T47D (cell line): ENCODE results near the gene FIBP.

Source experiments
- DNase-seq, 2 experiments: peaks; one replicate each; pipeline versions ENCODE4 v3.0.0 to v3.0.0-alpha.2; 2011 to 2012; ENCODE audit warnings: low read depth in 1 of 2, low spot score in 1 of 2
- JUND ChIP-seq: IDR thresholded peaks from 2 replicates; pipeline ENCODE4 v1.6.1; 2012; ENCODE audit warnings: low read depth
- in situ Hi-C: cut with HindIII; loops from 2 replicates; pipeline ENCODE4 v1.10.0; 2016; ENCODE audit warnings: low sequenced_read_pairs, low pct_unique_long_range_greater_than_20kb

Gene FIBP

GRCh38 chr11:65888163-65888814 lies at the start of gene FIBP:
Gene FIBP, minus strand, starts transcription at chr11:65888471. Its CDS starts 53 bp downstream, at chr11:65888418.
- no peak for TF ChIP-seq JUND

GRCh38 chr11:65937766-65938165 lies 49.5 kb upstream of the FIBP start:
- no peak for DNase-seq
- in situ Hi-C loops, result no loop called here
- TF ChIP-seq JUND, result no peak

More at GRCh38 chr11:65888163-65888814, at the start of gene FIBP:
- DNase-seq, result peak; percentile 98 to 99
- in situ Hi-C loops, result no loop called here

- in situ Hi-C loops, result no loop called here
- TF ChIP-seq JUND, result no peak
- DNase-seq, result no peak
These were observed 45.7 kb upstream of the FIBP start for GRCh38 chr11:65934014-65934413.

GRCh38 chr11:65932558-65932919 lies 44.3 kb upstream of the FIBP start:
- in situ Hi-C loops, result no loop called here
- TF ChIP-seq JUND, result no peak
- peak in 1 of 2 experiments; percentile 74 for DNase-seq

GRCh38 chr11:65931773-65932557 lies 43.7 kb upstream of the FIBP start:
- in situ Hi-C loops, result no loop called here
- no peak for DNase-seq
- no peak for TF ChIP-seq JUND

GRCh38 chr11:65928667-65929066 lies 40.4 kb upstream of the FIBP start:
- in situ Hi-C loops, result no loop called here
- TF ChIP-seq JUND, result no peak
- DNase-seq, result no peak

GRCh38 chr11:65927904-65928397 lies 39.7 kb upstream of the FIBP start:
- TF ChIP-seq JUND, result no peak
- in situ Hi-C loops, result no loop called here
- no peak for DNase-seq

- TF ChIP-seq JUND, result no peak
- peak; percentile 58 to 83 for DNase-seq
- in situ Hi-C loops, result no loop called here
These were observed 37.1 kb upstream of the FIBP start for GRCh38 chr11:65925397-65925796.

- in situ Hi-C loops, result no loop called here
- TF ChIP-seq JUND, result no peak
These were observed 34.3 kb upstream of the FIBP start for GRCh38 chr11:65922565-65922964.

GRCh38 chr11:65921876-65922275 lies 33.6 kb upstream of the FIBP start:
- no peak for DNase-seq
- TF ChIP-seq JUND, result no peak
- in situ Hi-C loops, result no loop called here

More at GRCh38 chr11:65922565-65922964, 34.3 kb upstream of the FIBP start:
- no peak for DNase-seq

- in situ Hi-C loops, result no loop called here
These were observed 32.8 kb upstream of the FIBP start for GRCh38 chr11:65921033-65921555.

GRCh38 chr11:65920372-65920802 lies 32.1 kb upstream of the FIBP start:
- in situ Hi-C loops, result no loop called here
- TF ChIP-seq JUND, result no peak
- DNase-seq, result no peak

More at GRCh38 chr11:65921033-65921555, 32.8 kb upstream of the FIBP start:
- no peak for TF ChIP-seq JUND
- no peak for DNase-seq
